ENCODE measurements around the gene NRGN.
"Not testable (repeated sequence)": the region's sequence is repeated elsewhere in the genome, so short reads cannot be mapped to it uniquely, and the experiment has no call there.

The NRGN gene

GRCh38 chr11:124757320-124757719 lies 17.6 kb downstream of the NRGN start:
- DNase-seq (ENCODE audit: low read depth), result no peak

- DNase-seq (ENCODE audit: low read depth), result peak; percentile 72
These were observed 18.9 kb downstream of the NRGN start for GRCh38 chr11:124758355-124759265.

- DNase-seq (ENCODE audit: low read depth), result no peak
These were observed 19.8 kb downstream of the NRGN start for GRCh38 chr11:124759266-124760204.

GRCh38 chr11:124760205-124760652 lies 20.5 kb downstream of the NRGN start:
- DNase-seq (ENCODE audit: low read depth), result no peak

- no peak for DNase-seq (ENCODE audit: low read depth)
These were observed 21.1 kb downstream of the NRGN start for GRCh38 chr11:124760806-124761205.

DNA sequence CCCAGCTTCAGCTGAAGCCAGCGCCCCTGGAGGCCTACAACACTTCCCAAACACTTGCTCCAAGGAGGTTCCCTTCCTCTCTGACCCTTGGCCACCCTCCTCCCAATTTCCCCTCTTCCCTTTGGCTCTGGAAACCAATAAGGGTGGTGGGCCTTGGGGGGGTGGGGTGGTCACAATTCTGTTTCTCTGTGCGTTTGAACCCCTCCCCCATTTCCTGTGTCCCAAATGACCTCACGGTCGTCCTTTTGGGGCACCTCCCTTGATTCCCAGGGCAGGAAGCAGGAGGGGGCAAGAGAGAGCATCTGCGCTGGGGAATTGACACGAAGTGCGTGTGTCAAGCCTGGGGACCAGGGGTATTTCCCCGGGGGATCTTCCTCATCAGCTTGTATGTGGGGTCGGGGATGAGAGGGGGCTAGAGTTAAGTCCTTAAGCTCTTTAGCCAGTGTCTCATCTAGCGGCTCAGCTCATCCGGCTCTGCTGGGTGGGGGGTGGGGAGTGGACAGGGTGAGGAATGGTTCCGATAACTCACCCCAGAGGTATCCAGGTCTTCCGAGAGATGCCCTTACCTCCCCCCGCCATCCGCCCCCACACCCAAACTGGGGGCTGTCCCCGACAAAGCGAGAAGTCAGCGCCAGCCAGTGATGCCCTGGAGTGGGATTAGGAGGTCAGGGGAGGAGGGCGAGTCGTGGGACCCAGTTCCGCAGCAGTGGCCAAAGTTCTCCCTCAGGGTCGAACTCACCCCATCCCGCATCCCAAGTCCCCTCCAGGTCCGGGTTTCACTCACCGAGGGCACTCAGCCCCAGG lies 21.8 kb downstream of the NRGN start:
- DNase-seq (ENCODE audit: low read depth), result no peak

DNA sequence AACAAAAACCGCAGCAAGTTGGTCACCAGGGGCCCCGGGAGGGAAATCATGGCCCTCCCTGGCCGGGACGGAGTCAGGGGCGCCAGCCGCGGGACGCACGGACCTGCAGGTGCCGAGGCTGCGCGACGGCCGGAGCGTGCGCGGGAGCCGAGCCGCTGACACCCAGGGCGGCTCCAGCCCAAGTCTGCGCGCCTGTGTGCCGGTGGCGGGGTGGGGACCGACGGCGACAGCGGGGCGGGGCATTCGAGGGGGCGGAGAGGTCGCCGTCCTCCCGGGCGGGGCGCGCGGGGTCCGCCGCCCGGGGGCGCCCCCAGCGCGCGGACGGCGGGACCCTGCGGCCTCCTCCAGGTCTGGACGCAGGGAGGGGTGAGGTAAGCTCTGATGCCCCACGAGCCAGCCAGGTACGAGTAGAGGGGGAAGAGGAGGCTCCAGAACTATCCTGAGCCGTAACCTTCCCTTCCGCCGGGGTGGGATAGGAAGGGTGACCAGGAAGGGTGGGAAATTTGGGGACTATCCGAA lies 22.4 kb downstream of the NRGN start, which contains the start of gene ESAM:
ESAM (minus strand) TSS at position 186 of the 519 bp plus-strand sequence; CDS start at position 50, 136 bp downstream.
- DNase-seq (ENCODE audit: low read depth), result peak; percentile 63

DNA sequence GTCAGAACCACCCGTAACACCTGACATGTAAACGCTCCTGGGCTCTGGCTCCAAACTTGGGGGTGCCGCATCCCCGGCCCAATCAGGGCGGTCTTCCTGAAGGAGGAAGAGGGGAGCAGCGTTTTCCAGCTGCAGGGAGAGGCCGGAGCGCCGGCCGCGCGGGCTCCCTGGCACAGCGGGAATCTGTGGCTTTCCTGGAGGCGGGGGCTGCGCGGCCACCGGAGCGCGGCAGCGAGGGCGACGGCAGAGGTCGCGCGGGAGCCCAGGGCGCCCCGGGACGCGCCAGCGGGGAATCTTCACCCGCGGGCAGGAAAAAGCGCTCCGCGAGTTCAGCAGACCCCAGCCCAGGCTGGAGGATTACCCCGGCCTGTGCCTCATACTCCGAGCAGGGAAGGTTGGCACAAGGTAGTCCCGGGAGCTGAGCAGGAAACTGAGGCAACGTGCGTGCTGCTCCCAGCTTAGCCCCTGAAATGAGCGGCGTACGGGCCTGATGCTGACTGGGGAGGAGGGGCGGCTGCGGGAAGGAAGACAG lies 22.9 kb downstream of the NRGN start:
- no peak for DNase-seq (ENCODE audit: low read depth)

GRCh38 chr11:124763156-124763947 lies 23.6 kb downstream of the NRGN start:
- peak; percentile 77 for DNase-seq (ENCODE audit: low read depth)

GRCh38 chr11:124766156-124766555 lies 26.4 kb downstream of the NRGN start:
- DNase-seq (ENCODE audit: low read depth), result no peak

DNA sequence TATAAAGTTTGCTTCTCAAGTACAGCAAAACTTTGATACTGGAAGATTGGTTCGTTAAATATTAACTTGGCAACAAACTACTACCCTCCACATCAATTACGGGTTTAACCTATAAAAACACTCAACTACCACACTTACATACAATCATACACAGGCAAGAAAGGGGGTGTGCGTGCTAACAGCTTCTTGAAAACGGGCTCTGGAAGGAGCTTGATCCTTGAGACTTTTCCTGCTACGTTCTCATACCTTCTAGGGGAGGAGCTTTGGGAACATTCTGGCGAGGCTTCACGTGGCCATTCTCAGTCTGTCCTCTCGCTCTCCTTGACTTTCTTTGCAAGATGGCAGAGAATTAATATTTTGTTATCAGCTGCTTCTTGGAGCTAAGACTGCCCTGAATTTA lies 29.2 kb downstream of the NRGN start:
- no peak for DNase-seq (ENCODE audit: low read depth)

- no peak for DNase-seq (ENCODE audit: low read depth)
These were observed 30.3 kb downstream of the NRGN start for GRCh38 chr11:124769806-124770774.

DNA sequence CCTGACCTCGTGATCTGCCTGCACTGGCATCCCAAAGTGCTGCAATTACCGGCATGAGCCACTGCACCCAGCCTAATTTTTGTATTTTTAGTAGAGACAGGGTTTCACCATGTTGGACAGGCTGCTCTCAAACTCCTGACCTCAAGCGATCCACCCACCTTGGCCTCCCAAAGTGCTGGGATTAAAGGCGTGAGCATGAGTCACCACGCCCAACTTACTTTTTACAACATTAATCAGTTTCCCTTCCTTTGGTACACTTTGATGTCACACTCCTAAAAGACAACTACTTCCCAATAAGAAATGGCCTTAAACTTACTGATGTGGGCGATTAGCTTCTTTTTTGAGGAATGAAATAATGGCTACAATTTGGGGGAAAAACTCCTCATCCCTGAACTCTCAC lies 31.2 kb downstream of the NRGN start:
- not testable (repeated sequence) for DNase-seq (ENCODE audit: low read depth)

DNA sequence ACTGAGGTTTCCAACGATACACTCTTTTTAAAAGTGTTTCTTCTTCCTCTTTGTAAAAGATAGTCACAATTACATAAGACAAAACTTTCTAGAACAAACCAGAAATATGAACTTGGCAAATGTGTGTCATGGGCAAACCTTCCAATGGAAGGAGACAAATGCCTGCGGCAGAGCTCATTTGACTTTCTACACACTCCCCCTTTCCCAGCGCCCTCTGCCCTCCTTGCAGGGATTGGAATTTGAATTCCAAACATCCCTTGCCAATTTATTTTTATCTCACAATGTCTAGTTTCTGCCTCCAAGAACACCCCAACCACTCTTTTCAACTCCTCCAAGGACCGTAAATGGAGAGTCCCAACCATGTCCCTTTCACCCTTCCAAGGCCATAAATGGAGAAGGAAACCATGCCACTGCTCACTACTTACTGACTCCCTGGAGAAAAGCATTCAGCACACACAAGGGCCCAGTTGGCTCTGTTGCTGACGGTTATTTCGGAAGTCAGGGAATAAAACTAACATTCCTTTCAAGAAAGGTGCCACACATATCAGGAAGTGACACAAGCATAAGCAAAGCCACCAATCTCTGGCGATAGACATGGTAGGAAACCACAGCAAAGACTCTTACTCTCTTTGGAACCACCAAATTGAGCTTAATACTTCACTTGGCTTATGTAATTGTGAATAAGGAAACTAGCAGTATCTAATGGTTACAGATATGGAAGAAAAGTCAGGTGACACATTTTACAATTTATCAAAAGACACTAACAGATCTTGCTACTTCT lies 37.3 kb downstream of the NRGN start:
- DNase-seq (ENCODE audit: low read depth), result no peak

DNA sequence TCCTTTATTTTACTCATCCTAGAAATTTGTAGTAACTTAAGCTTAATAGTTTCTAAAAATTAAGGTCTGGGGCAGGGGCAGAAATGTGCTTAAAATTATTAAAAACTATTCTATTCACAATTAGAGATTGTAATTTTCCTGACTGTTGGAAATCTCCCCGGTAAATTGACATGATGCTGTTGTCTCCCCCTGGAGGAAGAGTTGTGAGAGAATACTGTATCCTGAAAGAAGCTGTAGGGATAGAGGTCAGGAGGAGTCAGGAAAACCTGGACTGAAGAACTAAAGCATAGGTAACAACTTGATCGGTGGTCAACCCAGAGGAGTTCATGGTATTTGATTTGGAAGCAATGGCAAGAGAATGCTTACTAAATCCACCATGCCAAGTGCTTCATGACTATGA lies 38.5 kb downstream of the NRGN start:
- no peak for DNase-seq (ENCODE audit: low read depth)

DNA sequence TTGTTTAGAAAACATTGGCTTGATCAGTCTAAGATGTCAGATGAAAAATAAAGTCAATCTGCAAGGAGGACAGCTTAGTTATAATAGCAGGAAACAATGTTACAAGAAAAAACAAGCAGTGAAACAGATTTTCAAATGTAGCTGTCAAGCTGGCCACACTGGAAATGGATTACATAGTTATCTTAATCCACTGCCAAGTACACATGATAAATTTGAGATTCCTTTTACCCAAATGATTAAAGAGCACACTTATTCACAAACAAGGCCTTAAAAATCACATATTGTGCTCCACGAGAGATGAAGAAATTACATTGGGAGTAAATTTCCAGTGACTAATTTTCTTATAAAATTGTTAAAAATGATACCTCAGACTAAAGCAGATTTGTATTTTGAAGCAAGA lies 39.8 kb downstream of the NRGN start:
- DNase-seq (ENCODE audit: low read depth), result no peak

GRCh38 chr11:124783002-124783401 lies 43.3 kb downstream of the NRGN start:
- DNase-seq (ENCODE audit: low read depth), result no peak

DNA sequence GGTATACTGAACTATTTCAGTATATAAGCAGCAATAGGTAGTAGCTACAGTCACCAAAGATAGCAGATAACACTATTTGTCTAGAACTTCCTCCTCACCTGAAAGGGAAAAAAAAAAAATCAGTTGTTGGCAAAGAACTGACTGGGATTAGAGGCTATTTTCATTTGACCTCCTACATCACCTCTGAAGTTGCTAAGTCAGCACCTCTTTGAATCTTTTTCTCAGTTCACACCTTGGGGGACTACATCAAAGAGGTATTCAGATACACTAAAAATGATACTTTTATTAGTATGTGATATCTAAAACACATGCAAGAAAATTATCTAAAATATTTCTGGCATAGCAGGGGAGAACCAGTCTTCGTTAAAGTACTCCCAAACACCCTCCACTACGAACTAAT lies 44.3 kb downstream of the NRGN start:
- DNase-seq (ENCODE audit: low read depth), result no peak
